Diencephalon (tissue), 1 donor: ENCODE results near the gene WNK2. TPM values are rescaled to one million over a fixed set of nuclear protein-coding genes. Genes with fewer than 3 reads are reported as not detected.

Source experiments
- total RNA-seq: library from RNA; depleted of rRNA; stranded (reverse); fragments of >200 nt; gene quantifications from one replicate; pipeline ENCODE4 v1.2.3, GENCODE V29; 2014

The WNK2 gene
- 30.7 TPM for total RNA-seq

GRCh38 chr9:93183663-93184431 is at the start of gene WNK2:
Gene WNK2, plus strand, starts transcription at chr9:93184139. Its CDS starts 791 bp downstream, at chr9:93184930.

Other genes with a start within 250 kb of the WNK2 start
- 16.6 TPM for gene FGD3, start 236.6 kb upstream of the WNK2 start, total RNA-seq
- 1.4 TPM for gene SUSD3, start 125.4 kb upstream of the WNK2 start, total RNA-seq
- 18.2 TPM for gene CARD19, start 87.9 kb upstream of the WNK2 start, total RNA-seq
- 12.0 TPM for gene NINJ1, start 49.9 kb upstream of the WNK2 start, total RNA-seq